ENCODE results near the gene TNK2. TPM values are rescaled to one million over a fixed set of nuclear protein-coding genes. Genes with fewer than 3 reads are reported as not detected.

Gene TNK2
- total and polyA plus RNA-seq, 2 donors (not counting 1 experiment from before 2014, with no cell fraction given) = 131 to 198 TPM

GRCh38 chr3:195897081-195897852 is 11.1 kb downstream of the TNK2 start:
- H3K27ac Mint-ChIP-seq = peak overlapping the region; percentile 97
- peak overlapping the region; percentile 94 for H3K4me2 ChIP-seq (replicated peaks; ENCODE audit: low read depth, low read length, poor library complexity, severe bottlenecking)
- H2AFZ ChIP-seq (ENCODE audit: insufficient read depth, low read depth, low read length, poor library complexity, severe bottlenecking) = no peak overlapping the region
- no peaks in the 10 kb centered on the region for H3K27me3 Mint-ChIP-seq
- H3K9me3 Mint-ChIP-seq (ENCODE audit: insufficient read depth) = no peaks in the 10 kb centered on the region
- ChIA-PET CTCF (interaction anchor here (0.6 to 9.4 kb wide), 6 partner anchors 10 to 56 kb away, joined by 3 to 223 read pairs (median 73); partner anchors contain the start of gene TNK2), POLR2A (interaction anchor here (6.9 kb wide), 1 partner anchor 10 kb away, joined by 134 read pairs; the partner anchor contains the start of gene TNK2)
- peaks cover 74% of the 10 kb centered on the region for H3K4me1 Mint-ChIP-seq
- H3K9ac ChIP-seq (ENCODE audit: low read length) = no peak overlapping the region
- ATAC-seq (ENCODE audit: low read depth) (no peak), DNase-seq (no peak)
- H3K36me3 ChIP-seq (replicated peaks in 1 of 2; ENCODE audit: control extremely low read depth in 1 of 2, control insufficient read depth in 1 of 2, extremely low read depth in 1 of 2, insufficient read depth in 2 of 2, low read length in 1 of 2) = peaks cover 0 to under 1% of the 10 kb centered on the region in 2 experiments
- no peaks in the 10 kb centered on the region for H3K27me3 ChIP-seq (replicated peaks in 1 of 4; ENCODE audit: control extremely low read depth in 1 of 4, control insufficient read depth in 3 of 4, insufficient read depth in 4 of 4, low read length in 3 of 4)
- TF ChIP-seq EZH2 (IDR thresholded peaks at IDR 0.05; ENCODE audit: borderline replicate concordance, insufficient read depth, low read depth, low read length, poor library complexity, severe bottlenecking) (no peak), CTCF (IDR thresholded peaks at IDR 0.05) (no peak)
- intact Hi-C loops (cut with micrococcal nuclease) = no loop called here
- H3K79me2 ChIP-seq (ENCODE audit: control insufficient read depth, insufficient read depth, low read length) = peaks cover 93% of the 10 kb centered on the region
- peak overlapping the region; percentile 75 to 87 for H3K27ac ChIP-seq (ENCODE audit: low read length in 2 of 2)
- H4K20me1 ChIP-seq (ENCODE audit: control insufficient read depth, insufficient read depth, low read length, poor library complexity, severe bottlenecking) = peaks cover 56% of the 10 kb centered on the region
- 83% methylated on average over 4 of the region's 10 CpGs for WGBS (ENCODE audit: insufficient coverage)
- H3K4me1 ChIP-seq (ENCODE audit: control insufficient read depth in 2 of 2, insufficient read depth in 2 of 2, low read length in 2 of 2) = peaks cover 72 to 81% of the 10 kb centered on the region in 2 donors
- H3K4me3 Mint-ChIP-seq = peak overlapping the region; percentile 95
- H3K9me3 ChIP-seq (ENCODE audit: control extremely low read depth in 1 of 3, control insufficient read depth in 2 of 3, insufficient read depth in 1 of 3, low read length in 2 of 3) = no peaks in the 10 kb centered on the region
- no peak overlapping the region for H3K4me3 ChIP-seq (ENCODE audit: control extremely low read depth in 1 of 5, extremely low read depth in 1 of 5, insufficient read depth in 1 of 5, low read depth in 2 of 5, low read length in 4 of 5)
